RWPE2 (cell line): Measurements from ENCODE around the gene DDX1.

Experiments
- ATAC-seq: fragments of 200-7000 bp; cut with Tn5 transposase; 3 replicates; pipeline ENCODE4 v1.9.1; 2021; ENCODE audit warnings: low read depth
- DNase-seq: peaks from one replicate; pipeline ENCODE4 v3.0.0-alpha.2; 2020; ENCODE audit warnings: low spot score
- H3K27ac ChIP-seq: fragments of 450-650 bp; 2 replicates; pipeline ENCODE4 v1.5.1; 2017; ENCODE audit warnings: mild to moderate bottlenecking; ENCODE audit not compliant: poor library complexity, severe bottlenecking
- H3K27me3 ChIP-seq: fragments of 250-450 bp; sonication (Bioruptor Pico); 2 replicates; pipeline ENCODE4 v1.5.1; 2021; ENCODE audit warnings: mild to moderate bottlenecking, moderate library complexity; ENCODE audit not compliant: insufficient read depth, poor library complexity, severe bottlenecking
- H3K36me3 ChIP-seq: fragments of 250-450 bp; sonication (Bioruptor Pico); 2 replicates; pipeline ENCODE4 v1.5.1; 2020; ENCODE audit warnings: low read depth, mild to moderate bottlenecking, moderate library complexity
- H3K4me1 ChIP-seq: fragments of 250-450 bp; sonication (Bioruptor Pico); 2 replicates; pipeline ENCODE4 v1.5.1; 2021; ENCODE audit warnings: mild to moderate bottlenecking, moderate library complexity; ENCODE audit not compliant: insufficient read depth, poor library complexity, severe bottlenecking
- H3K4me3 ChIP-seq: fragments of 250-450 bp; sonication (Bioruptor Pico); 2 replicates; pipeline ENCODE4 v1.5.1; 2021; ENCODE audit warnings: mild to moderate bottlenecking, moderate library complexity; ENCODE audit not compliant: severe bottlenecking
- H3K9me3 ChIP-seq: fragments of 250-450 bp; sonication (Bioruptor Pico); 2 replicates; pipeline ENCODE4 v1.5.1; 2021; ENCODE audit warnings: mild to moderate bottlenecking, moderate library complexity; ENCODE audit not compliant: severe bottlenecking
- CTCF ChIP-seq: fragments of 450-650 bp; IDR thresholded peaks from one replicate; pipeline ENCODE4 v1.5.1; 2017; ENCODE audit warnings: mild to moderate bottlenecking, moderate library complexity; ENCODE audit not compliant: poor library complexity, severe bottlenecking

Gene DDX1

GRCh38 chr2:15651367-15651727, 59.7 kb downstream of the DDX1 start:
- no peaks in the 10 kb centered on the region for H3K9me3 ChIP-seq
- H3K4me3 ChIP-seq = no peak overlapping the region
- TF ChIP-seq CTCF = no peak
- no peaks in the 10 kb centered on the region for H3K4me1 ChIP-seq
- ATAC-seq = no peak
- no peak overlapping the region for H3K27ac ChIP-seq
- H3K36me3 ChIP-seq = no peaks in the 10 kb centered on the region
- no peak for DNase-seq
- H3K27me3 ChIP-seq = no peaks in the 10 kb centered on the region

GRCh38 chr2:15652252-15652651, 60.6 kb downstream of the DDX1 start:
- Histone ChIP-seq H3K4me1 (no peaks in the 10 kb centered on the region), H3K36me3 (no peaks in the 10 kb centered on the region), H3K27ac (no peak overlapping the region), H3K9me3 (no peaks in the 10 kb centered on the region), H3K27me3 (no peaks in the 10 kb centered on the region), H3K4me3 (no peak overlapping the region)
- no peak for TF ChIP-seq CTCF
- ATAC-seq (no peak), DNase-seq (no peak)

GRCh38 chr2:15652801-15653200, 61.1 kb downstream of the DDX1 start:
- no peaks in the 10 kb centered on the region for H3K9me3 ChIP-seq
- no peaks in the 10 kb centered on the region for H3K27me3 ChIP-seq
- TF ChIP-seq CTCF = no peak
- H3K27ac ChIP-seq = no peak overlapping the region
- ATAC-seq (no peak), DNase-seq (no peak)
- no peak overlapping the region for H3K4me3 ChIP-seq
- no peaks in the 10 kb centered on the region for H3K4me1 ChIP-seq
- H3K36me3 ChIP-seq = no peaks in the 10 kb centered on the region

GRCh38 chr2:15653806-15654726, 62.4 kb downstream of the DDX1 start:
- Histone ChIP-seq H3K36me3 (no peaks in the 10 kb centered on the region), H3K27ac (no peak overlapping the region), H3K27me3 (no peaks in the 10 kb centered on the region), H3K9me3 (no peaks in the 10 kb centered on the region), H3K4me3 (no peak overlapping the region), H3K4me1 (no peaks in the 10 kb centered on the region)
- no peak for ATAC-seq
- DNase-seq = no peak
- TF ChIP-seq CTCF = no peak

GRCh38 chr2:15654727-15655073, 63.0 kb downstream of the DDX1 start:
- no peak overlapping the region for H3K4me3 ChIP-seq
- no peaks in the 10 kb centered on the region for H3K36me3 ChIP-seq
- no peaks in the 10 kb centered on the region for H3K9me3 ChIP-seq
- H3K27ac ChIP-seq = no peak overlapping the region
- TF ChIP-seq CTCF = no peak
- DNase-seq (no peak), ATAC-seq (no peak)
- no peaks in the 10 kb centered on the region for H3K27me3 ChIP-seq
- no peaks in the 10 kb centered on the region for H3K4me1 ChIP-seq
